ENCODE measurements around the gene ITPA. TPM values are rescaled to one million over a fixed set of nuclear protein-coding genes. Genes with fewer than 3 reads are reported as not detected.

Gene ITPA
- total RNA-seq, 5 donors from 2014 or later (not counting 1 experiment from before 2014, with no cell fraction given): 41.6 to 67.6 (median 61.8) TPM

GRCh38 chr20:3189561-3190131 is 19.7 kb upstream of the ITPA start:
- ChIA-PET POLR2A (no interaction called here), CTCF (no interaction called here)
- H3K27ac ChIP-seq (ENCODE audit: low read length): no peak overlapping the region
- H3K27me3 ChIP-seq (replicated peaks in 1 of 2; ENCODE audit: control insufficient read depth in 2 of 2, extremely low read depth in 1 of 2, insufficient read depth in 2 of 2, low read length in 1 of 2): no peaks in the 10 kb centered on the region
- no peak for ATAC-seq (replicated peaks in 1 of 4)
- Mint-ChIP-seq H3K9me3 (no peaks in the 10 kb centered on the region), H3K27ac (no peak overlapping the region), H3K4me3 (no peak overlapping the region), H3K4me1 (peaks cover 0 to 6% (median 0%) of the 10 kb centered on the region in 3 donors), H3K36me3 (peaks cover 27% of the 10 kb centered on the region), H3K27me3 (no peaks in the 10 kb centered on the region)
- H3K4me1 ChIP-seq (ENCODE audit: control insufficient read depth in 1 of 2, extremely low read depth in 1 of 2, insufficient read depth in 2 of 2, low read length in 2 of 2): no peaks in the 10 kb centered on the region
- no peak overlapping the region for H3K4me3 ChIP-seq (ENCODE audit: control insufficient read depth in 1 of 2, extremely low read depth in 1 of 2, low read length in 1 of 2)
- 80% methylated on average over 3 of the region's 4 CpGs for WGBS (ENCODE audit: insufficient coverage)
- H3K9me3 ChIP-seq: no peaks in the 10 kb centered on the region
- peaks cover 13 to 47% of the 10 kb centered on the region in 2 donors for H3K36me3 ChIP-seq (ENCODE audit: control insufficient read depth in 2 of 2, extremely low read depth in 1 of 2, insufficient read depth in 1 of 2, low read length in 1 of 2)
- DNase-seq: no peak

GRCh38 chr20:3190681-3191111 is 18.6 kb upstream of the ITPA start:
- Histone ChIP-seq H3K4me1 (ENCODE audit: control insufficient read depth in 1 of 2, extremely low read depth in 1 of 2, insufficient read depth in 2 of 2, low read length in 2 of 2) (no peaks in the 10 kb centered on the region), H3K9me3 (no peaks in the 10 kb centered on the region), H3K4me3 (ENCODE audit: control insufficient read depth in 1 of 2, extremely low read depth in 1 of 2, low read length in 1 of 2) (no peak overlapping the region), H3K27me3 (replicated peaks in 1 of 2; ENCODE audit: control insufficient read depth in 2 of 2, extremely low read depth in 1 of 2, insufficient read depth in 2 of 2, low read length in 1 of 2) (no peaks in the 10 kb centered on the region), H3K27ac (ENCODE audit: low read length) (no peak overlapping the region), H3K36me3 (ENCODE audit: control insufficient read depth in 2 of 2, extremely low read depth in 1 of 2, insufficient read depth in 1 of 2, low read length in 1 of 2) (peaks cover 13 to 58% of the 10 kb centered on the region in 2 donors)
- ATAC-seq (replicated peaks in 1 of 4): no peak
- Mint-ChIP-seq H3K4me3 (no peak overlapping the region), H3K9me3 (no peaks in the 10 kb centered on the region), H3K4me1 (peaks cover 0 to 11% (median 3%) of the 10 kb centered on the region in 3 donors), H3K27ac (peak overlapping the region in 1 of 2 donors; percentile 39), H3K27me3 (no peaks in the 10 kb centered on the region), H3K36me3 (peaks cover 33% of the 10 kb centered on the region)
- ChIA-PET POLR2A (no interaction called here), CTCF (no interaction called here)
- no peak for DNase-seq
- WGBS (ENCODE audit: insufficient coverage): 97% methylated on average over 10 of the region's 14 CpGs

- no peaks in the 10 kb centered on the region for H3K9me3 Mint-ChIP-seq
Measured at GRCh38 chr20:3192226-3193015, 16.9 kb upstream of the ITPA start.

GRCh38 chr20:3193806-3194616 is 15.3 kb upstream of the ITPA start:
- no peak overlapping the region for H3K27ac ChIP-seq (ENCODE audit: low read length)
- CTCF ChIA-PET: no interaction called here
- DNase-seq (no peak), ATAC-seq (replicated peaks in 1 of 4) (no peak)
- H3K4me1 ChIP-seq (ENCODE audit: control insufficient read depth in 1 of 2, extremely low read depth in 1 of 2, insufficient read depth in 2 of 2, low read length in 2 of 2): no peaks in the 10 kb centered on the region
- H3K4me1 Mint-ChIP-seq: peaks cover 0 to 17% (median 7%) of the 10 kb centered on the region in 3 donors
- WGBS (ENCODE audit: insufficient coverage): 92% methylated on average over 9 of the region's 14 CpGs
- no peaks in the 10 kb centered on the region for H3K9me3 Mint-ChIP-seq
- H3K27ac Mint-ChIP-seq: no peak overlapping the region
- POLR2A ChIA-PET: no interaction called here
- H3K4me3 Mint-ChIP-seq: no peak overlapping the region
- H3K27me3 ChIP-seq (replicated peaks in 1 of 2; ENCODE audit: control insufficient read depth in 2 of 2, extremely low read depth in 1 of 2, insufficient read depth in 2 of 2, low read length in 1 of 2): no peaks in the 10 kb centered on the region
- H3K36me3 Mint-ChIP-seq: peaks cover 47% of the 10 kb centered on the region
- no peaks in the 10 kb centered on the region for H3K27me3 Mint-ChIP-seq
- peaks cover 10 to 79% of the 10 kb centered on the region in 2 donors for H3K36me3 ChIP-seq (ENCODE audit: control insufficient read depth in 2 of 2, extremely low read depth in 1 of 2, insufficient read depth in 1 of 2, low read length in 1 of 2)
- no peaks in the 10 kb centered on the region for H3K9me3 ChIP-seq
- H3K4me3 ChIP-seq (ENCODE audit: control insufficient read depth in 1 of 2, extremely low read depth in 1 of 2, low read length in 1 of 2): no peak overlapping the region

More at GRCh38 chr20:3192226-3193015, 16.9 kb upstream of the ITPA start:
- Histone ChIP-seq H3K27me3 (replicated peaks in 1 of 2; ENCODE audit: control insufficient read depth in 2 of 2, extremely low read depth in 1 of 2, insufficient read depth in 2 of 2, low read length in 1 of 2) (no peaks in the 10 kb centered on the region), H3K4me3 (ENCODE audit: control insufficient read depth in 1 of 2, extremely low read depth in 1 of 2, low read length in 1 of 2) (no peak overlapping the region), H3K36me3 (ENCODE audit: control insufficient read depth in 2 of 2, extremely low read depth in 1 of 2, insufficient read depth in 1 of 2, low read length in 1 of 2) (peaks cover 13 to 70% of the 10 kb centered on the region in 2 donors), H3K27ac (ENCODE audit: low read length) (no peak overlapping the region), H3K4me1 (ENCODE audit: control insufficient read depth in 1 of 2, extremely low read depth in 1 of 2, insufficient read depth in 2 of 2, low read length in 2 of 2) (no peaks in the 10 kb centered on the region), H3K9me3 (no peaks in the 10 kb centered on the region)
- CTCF ChIA-PET: no interaction called here
- no peak overlapping the region for H3K4me3 Mint-ChIP-seq
- POLR2A ChIA-PET: no interaction called here
- peak overlapping the region in 1 of 2 donors; percentile 23 for H3K27ac Mint-ChIP-seq
- H3K36me3 Mint-ChIP-seq: peaks cover 41% of the 10 kb centered on the region
- peaks cover 0 to 17% (median 7%) of the 10 kb centered on the region in 3 donors for H3K4me1 Mint-ChIP-seq
- no peaks in the 10 kb centered on the region for H3K27me3 Mint-ChIP-seq
- DNase-seq: no peak
- 100% methylated on average over 14 of the region's 18 CpGs for WGBS (ENCODE audit: insufficient coverage)
- ATAC-seq (replicated peaks in 1 of 4): no peak

GRCh38 chr20:3194617-3195280 is 14.5 kb upstream of the ITPA start:
- H3K36me3 Mint-ChIP-seq: peaks cover 54% of the 10 kb centered on the region
- peaks cover 15 to 86% of the 10 kb centered on the region in 2 donors for H3K36me3 ChIP-seq (ENCODE audit: control insufficient read depth in 2 of 2, extremely low read depth in 1 of 2, insufficient read depth in 1 of 2, low read length in 1 of 2)
- CTCF ChIA-PET: no interaction called here
- no peak for ATAC-seq (replicated peaks in 1 of 4)
- H3K9me3 Mint-ChIP-seq: no peaks in the 10 kb centered on the region
- H3K27me3 ChIP-seq (replicated peaks in 1 of 2; ENCODE audit: control insufficient read depth in 2 of 2, extremely low read depth in 1 of 2, insufficient read depth in 2 of 2, low read length in 1 of 2): no peaks in the 10 kb centered on the region
- no peak overlapping the region for H3K4me3 ChIP-seq (ENCODE audit: control insufficient read depth in 1 of 2, extremely low read depth in 1 of 2, low read length in 1 of 2)
- 92% methylated on average over 6 of the region's 10 CpGs for WGBS (ENCODE audit: insufficient coverage)
- no peaks in the 10 kb centered on the region for H3K27me3 Mint-ChIP-seq
- H3K4me3 Mint-ChIP-seq: no peak overlapping the region
- POLR2A ChIA-PET: no interaction called here
- peak overlapping the region in 1 of 2 donors; percentile 52 for H3K27ac Mint-ChIP-seq
- no peak overlapping the region for H3K27ac ChIP-seq (ENCODE audit: low read length)
- no peaks in the 10 kb centered on the region for H3K4me1 ChIP-seq (ENCODE audit: control insufficient read depth in 1 of 2, extremely low read depth in 1 of 2, insufficient read depth in 2 of 2, low read length in 2 of 2)
- no peak for DNase-seq
- peaks cover 0 to 21% (median 7%) of the 10 kb centered on the region in 3 donors for H3K4me1 Mint-ChIP-seq
- H3K9me3 ChIP-seq: no peaks in the 10 kb centered on the region

DNA sequence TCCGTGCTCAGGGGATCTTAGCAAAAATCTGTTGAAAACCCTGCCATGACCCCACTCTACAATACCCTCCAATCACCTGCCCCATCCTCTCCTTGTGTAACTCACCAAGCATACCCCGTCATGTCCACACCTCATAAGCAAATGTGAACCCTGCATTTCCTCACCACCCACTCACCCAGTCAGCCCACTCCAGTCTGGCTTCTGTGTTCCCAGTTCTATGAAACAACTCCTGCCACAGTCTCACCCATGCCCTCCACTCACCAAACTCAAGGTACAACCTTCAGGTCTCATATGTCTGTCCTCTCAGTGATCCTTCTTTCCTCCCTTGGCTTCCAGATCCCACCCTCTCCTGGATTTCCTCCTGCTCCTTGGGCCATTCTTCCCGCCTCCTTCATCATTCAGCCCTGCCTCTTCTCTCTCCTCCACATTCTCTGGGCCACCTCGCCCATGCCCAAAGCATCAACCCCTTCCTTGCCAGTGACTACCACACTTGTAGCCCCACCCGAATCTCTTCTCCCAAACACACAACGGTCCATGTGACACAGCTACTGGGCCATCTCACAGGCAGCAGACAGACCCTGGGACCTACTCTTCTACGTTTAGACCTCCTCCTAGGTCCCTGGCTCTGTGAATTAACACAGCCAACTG is 13.6 kb upstream of the ITPA start:
- DNase-seq: no peak
- no peak overlapping the region for H3K27ac ChIP-seq (ENCODE audit: low read length)
- H3K9me3 Mint-ChIP-seq: no peaks in the 10 kb centered on the region

More for the DNA sequence above, 13.6 kb upstream of the ITPA start:
- ChIA-PET POLR2A (no interaction called here), CTCF (no interaction called here)
- Mint-ChIP-seq H3K4me3 (no peak overlapping the region), H3K36me3 (peaks cover 56% of the 10 kb centered on the region), H3K4me1 (peaks cover 0 to 24% (median 7%) of the 10 kb centered on the region in 3 donors), H3K27me3 (no peaks in the 10 kb centered on the region), H3K27ac (peak overlapping the region; percentile 3 to 69)
- Histone ChIP-seq H3K36me3 (ENCODE audit: control insufficient read depth in 2 of 2, extremely low read depth in 1 of 2, insufficient read depth in 1 of 2, low read length in 1 of 2) (peaks cover 20 to 85% of the 10 kb centered on the region in 2 donors), H3K4me1 (ENCODE audit: control insufficient read depth in 1 of 2, extremely low read depth in 1 of 2, insufficient read depth in 2 of 2, low read length in 2 of 2) (no peaks in the 10 kb centered on the region), H3K4me3 (ENCODE audit: control insufficient read depth in 1 of 2, extremely low read depth in 1 of 2, low read length in 1 of 2) (no peak overlapping the region), H3K9me3 (no peaks in the 10 kb centered on the region), H3K27me3 (replicated peaks in 1 of 2; ENCODE audit: control insufficient read depth in 2 of 2, extremely low read depth in 1 of 2, insufficient read depth in 2 of 2, low read length in 1 of 2) (no peaks in the 10 kb centered on the region)
- 91% methylated on average over 7 of the region's 7 CpGs for WGBS (ENCODE audit: insufficient coverage)
- no peak for ATAC-seq (replicated peaks in 1 of 4)
